GM12874 (cell line): ENCODE results near the gene PBRM1.

Experiments
- TF ChIP-seq, protein P1 (sequence below): IDR thresholded peaks from 2 replicates; pipeline ENCODE4 v1.5.1; 2011; ENCODE audit warnings: low read depth, mild to moderate bottlenecking, control low read depth, low read length, moderate library complexity; ENCODE audit not compliant: insufficient read depth

The PBRM1 gene

DNA sequence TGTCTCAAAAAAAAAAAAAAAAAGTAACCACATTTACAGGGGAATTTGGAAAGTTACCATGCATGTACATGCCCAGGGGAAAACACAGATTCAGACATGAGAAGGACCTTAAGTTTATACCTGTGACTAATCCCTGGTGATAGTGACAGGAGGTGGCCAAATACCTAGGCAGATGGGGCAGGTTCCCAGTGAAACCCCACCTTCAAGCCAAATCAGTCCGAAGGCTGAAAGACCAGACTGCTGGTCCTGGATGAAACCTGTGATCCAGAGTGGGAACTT, 36.0 kb upstream of the PBRM1 start:
- TF ChIP-seq, protein P1, sequence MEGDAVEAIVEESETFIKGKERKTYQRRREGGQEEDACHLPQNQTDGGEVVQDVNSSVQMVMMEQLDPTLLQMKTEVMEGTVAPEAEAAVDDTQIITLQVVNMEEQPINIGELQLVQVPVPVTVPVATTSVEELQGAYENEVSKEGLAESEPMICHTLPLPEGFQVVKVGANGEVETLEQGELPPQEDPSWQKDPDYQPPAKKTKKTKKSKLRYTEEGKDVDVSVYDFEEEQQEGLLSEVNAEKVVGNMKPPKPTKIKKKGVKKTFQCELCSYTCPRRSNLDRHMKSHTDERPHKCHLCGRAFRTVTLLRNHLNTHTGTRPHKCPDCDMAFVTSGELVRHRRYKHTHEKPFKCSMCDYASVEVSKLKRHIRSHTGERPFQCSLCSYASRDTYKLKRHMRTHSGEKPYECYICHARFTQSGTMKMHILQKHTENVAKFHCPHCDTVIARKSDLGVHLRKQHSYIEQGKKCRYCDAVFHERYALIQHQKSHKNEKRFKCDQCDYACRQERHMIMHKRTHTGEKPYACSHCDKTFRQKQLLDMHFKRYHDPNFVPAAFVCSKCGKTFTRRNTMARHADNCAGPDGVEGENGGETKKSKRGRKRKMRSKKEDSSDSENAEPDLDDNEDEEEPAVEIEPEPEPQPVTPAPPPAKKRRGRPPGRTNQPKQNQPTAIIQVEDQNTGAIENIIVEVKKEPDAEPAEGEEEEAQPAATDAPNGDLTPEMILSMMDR: no peak

DNA sequence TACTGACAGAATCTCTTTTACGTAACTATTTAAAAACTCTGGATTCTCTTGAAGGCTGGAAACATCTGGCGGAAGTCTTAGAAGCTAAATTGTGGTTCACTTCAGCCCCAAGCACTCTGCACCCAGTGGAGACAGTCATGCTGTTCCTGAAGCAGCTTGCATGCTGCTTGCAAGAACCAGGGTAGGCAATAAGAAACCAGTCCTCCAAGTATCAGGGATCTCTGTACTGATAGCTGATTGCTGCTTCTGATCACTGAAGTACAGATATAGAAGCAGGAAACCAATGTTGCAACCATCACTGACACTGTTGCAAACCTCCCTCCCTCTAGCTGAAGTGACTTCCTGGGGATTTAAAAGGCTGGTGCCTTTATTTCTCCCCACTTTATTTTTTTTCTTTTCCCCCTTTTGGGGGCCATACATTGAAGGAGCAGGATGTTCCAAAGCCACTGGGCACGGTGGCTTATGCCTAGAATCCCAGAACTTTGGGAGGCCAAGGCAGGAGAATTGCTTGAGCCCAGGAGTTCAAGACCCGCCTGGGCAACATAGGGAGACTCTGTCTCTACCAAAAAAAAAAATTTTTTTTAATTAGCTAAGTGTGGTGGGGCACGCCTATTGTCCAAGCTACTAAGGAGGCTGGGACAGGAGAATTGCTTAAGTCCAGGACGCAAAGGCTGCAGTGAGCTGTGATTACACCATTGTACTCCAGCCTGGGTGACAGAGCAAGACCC, 35.5 kb upstream of the PBRM1 start:
- TF ChIP-seq, protein P1: no peak

DNA sequence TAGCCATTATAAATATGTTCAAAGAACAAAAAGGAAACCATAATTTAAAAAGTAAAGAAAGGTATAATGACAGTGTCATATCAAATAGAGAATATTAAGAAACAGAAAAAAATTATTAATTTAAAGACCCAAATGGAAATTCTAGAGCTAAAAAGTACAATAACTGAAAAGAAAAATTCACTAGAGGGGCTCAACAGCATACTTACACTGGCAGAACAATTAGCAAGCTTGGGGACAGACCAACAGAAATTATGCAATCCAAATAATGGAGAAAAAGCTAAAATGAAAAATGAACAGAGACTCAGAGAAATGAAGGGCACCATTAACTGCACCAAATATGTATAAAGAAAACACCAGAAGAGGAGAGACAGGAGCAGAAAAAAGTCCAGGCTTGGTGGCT, 33.9 kb upstream of the PBRM1 start:
- TF ChIP-seq, protein P1: no peak

DNA sequence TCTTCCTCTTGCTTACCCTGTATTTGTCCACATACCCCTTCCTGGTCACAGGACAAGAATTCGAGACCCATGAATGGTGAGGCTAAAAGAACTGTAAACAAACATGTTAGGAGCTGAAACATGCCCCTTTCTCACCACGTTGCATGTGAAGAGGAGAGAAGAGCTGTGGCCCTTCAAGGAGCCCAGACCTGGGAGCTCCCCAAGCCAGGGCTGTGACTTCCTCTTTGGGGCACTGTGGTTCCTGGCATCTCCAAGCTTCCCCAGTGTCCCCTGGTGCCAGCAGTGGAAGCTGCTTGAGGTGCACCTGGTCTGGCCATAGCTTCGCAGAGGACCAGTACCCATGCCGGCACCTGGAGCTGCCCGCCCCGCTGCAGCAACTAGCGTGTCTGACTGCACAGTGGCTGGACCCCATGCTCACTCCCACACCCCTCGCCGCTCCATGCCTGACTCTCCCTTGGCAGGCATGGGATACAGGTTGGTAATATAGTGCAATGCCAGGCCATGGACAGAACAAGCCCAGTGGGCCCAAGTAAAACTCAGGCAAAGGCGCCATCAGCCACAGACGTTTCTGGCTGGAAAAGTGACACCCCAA, 30.1 kb upstream of the PBRM1 start:
- TF ChIP-seq, protein P1: no peak

DNA sequence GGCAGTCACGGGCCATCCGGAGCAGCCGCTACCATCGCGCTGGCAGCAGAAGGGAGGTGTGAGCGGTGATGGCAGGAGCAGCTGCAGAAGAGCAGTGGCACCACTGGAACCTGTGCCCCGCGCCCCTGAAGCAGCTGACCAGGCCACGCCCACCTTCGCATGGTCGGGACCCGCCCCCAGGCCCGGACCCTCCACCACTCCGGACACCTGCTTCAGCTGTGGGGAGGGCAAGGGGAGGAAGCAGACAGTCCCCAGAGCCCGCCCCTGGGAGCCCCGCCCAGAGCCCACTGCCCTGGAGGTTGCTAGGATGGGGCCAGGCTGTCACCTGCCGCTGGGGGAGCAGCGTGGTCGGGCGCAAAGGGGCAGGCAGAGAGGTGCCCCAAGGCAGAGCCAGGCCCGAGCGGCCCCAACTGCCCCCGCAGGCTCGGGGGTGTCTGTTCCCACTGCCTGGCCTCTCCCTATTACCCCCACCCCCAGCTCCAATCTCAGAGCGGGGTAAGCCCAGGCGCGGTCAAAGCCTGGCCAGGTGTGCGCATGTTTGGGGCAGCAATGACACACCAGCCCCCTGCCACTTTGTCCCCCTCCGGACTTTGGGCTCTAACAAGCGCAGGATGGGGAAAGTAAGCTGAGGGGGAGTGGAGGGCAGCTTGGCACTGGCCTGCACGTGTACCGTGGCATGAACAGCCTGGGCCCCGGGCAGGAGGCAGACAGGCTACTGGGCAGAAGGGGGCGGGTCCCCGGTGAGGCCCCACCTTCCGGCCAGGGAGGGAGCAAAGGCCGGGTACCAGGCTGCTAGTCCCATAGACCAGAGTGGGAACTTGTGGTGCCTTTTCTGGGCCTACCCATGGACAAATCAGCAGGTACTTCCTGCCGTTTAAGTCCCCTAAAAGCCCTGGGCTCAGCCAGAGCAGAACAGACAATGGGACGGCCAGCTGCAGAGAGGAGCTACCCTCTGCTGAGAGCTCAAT, 28.9 kb upstream of the PBRM1 start:
- TF ChIP-seq, protein P1: no peak

DNA sequence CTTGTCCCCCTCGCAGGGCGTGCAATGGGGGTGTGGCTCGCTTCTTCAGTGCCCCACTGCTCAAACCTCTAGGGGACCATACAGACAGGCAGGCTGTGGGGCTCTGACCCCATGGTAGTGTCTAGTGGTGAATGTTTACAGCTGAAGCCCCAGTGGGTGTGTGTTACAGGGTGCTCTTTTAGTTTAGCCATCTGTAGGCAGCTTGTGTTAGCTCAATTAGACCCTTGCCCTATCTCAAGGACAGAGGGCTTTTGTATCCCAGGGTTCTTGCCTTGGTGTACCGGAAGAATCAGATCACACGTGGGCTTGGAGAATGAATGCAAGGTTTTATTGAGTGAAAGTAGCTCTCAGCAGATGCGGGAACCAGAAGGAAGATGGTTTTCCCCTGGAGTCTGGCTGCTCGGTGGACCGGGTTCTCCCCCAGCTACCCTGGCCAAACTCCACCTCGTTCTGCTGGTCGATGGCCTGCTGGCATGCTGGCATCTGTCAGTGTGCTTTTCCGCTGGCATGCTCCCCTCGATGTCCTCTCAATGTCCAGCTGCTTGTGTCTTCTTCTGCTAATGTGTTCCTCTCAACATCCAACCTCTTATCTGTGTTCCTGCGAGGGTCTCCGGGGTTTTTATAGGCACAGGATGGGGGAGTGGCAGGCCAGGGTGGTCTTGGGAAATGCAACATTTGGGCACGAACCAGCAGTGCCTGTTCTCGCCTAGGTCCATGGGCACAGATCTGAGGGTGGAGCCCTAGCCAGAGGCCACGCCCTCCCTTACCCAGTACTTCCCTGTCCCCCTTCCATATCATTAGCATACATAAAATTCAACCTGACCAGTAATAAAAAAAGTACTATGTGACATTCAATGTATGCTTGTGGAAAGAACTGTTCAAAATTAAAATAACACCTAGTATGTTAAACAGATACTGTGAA, 26.8 kb upstream of the PBRM1 start:
- TF ChIP-seq, protein P1: no peak
